Measurements from ENCODE around the gene CHCHD3.

GRCh38 chr7:133001727-133002126 is 80.2 kb downstream of the CHCHD3 start:
- TF ChIP-seq, protein P1, sequence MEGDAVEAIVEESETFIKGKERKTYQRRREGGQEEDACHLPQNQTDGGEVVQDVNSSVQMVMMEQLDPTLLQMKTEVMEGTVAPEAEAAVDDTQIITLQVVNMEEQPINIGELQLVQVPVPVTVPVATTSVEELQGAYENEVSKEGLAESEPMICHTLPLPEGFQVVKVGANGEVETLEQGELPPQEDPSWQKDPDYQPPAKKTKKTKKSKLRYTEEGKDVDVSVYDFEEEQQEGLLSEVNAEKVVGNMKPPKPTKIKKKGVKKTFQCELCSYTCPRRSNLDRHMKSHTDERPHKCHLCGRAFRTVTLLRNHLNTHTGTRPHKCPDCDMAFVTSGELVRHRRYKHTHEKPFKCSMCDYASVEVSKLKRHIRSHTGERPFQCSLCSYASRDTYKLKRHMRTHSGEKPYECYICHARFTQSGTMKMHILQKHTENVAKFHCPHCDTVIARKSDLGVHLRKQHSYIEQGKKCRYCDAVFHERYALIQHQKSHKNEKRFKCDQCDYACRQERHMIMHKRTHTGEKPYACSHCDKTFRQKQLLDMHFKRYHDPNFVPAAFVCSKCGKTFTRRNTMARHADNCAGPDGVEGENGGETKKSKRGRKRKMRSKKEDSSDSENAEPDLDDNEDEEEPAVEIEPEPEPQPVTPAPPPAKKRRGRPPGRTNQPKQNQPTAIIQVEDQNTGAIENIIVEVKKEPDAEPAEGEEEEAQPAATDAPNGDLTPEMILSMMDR (IDR thresholded peaks at IDR 0.05) = no peak
- TF ChIP-seq POLR2A (IDR thresholded peaks at IDR 0.05) (no peak), EP300 (IDR thresholded peaks at IDR 0.05) (no peak)

All from tibial nerve (tissue), 4 donors.